NCI-H1092 (cell line): ENCODE data around the gene CELF6.

Source experiments
- DNase-seq: peaks from one replicate; lab custom pipeline; 2025; lab: John Stamatoyannopoulos, UW

Gene CELF6

GRCh38 chr15:72271895-72272212, 48.1 kb downstream of the CELF6 start:
- DNase-seq, result peak; percentile 0

- DNase-seq, result no peak
Measured at GRCh38 chr15:72271221-72271620, 48.7 kb downstream of the CELF6 start.

- no peak for DNase-seq
Measured at GRCh38 chr15:72269739-72270138, 50.2 kb downstream of the CELF6 start.

- no peak for DNase-seq
Measured at GRCh38 chr15:72265031-72265430, 54.9 kb downstream of the CELF6 start.

GRCh38 chr15:72252663-72253299, 67.2 kb downstream of the CELF6 start:
- no peak for DNase-seq

- no peak for DNase-seq
Measured at GRCh38 chr15:72249142-72249810, 70.7 kb downstream of the CELF6 start.

- DNase-seq, result no peak
Measured at GRCh38 chr15:72248514-72248913, 71.4 kb downstream of the CELF6 start.

GRCh38 chr15:72242775-72243370, 77.1 kb downstream of the CELF6 start:
- no peak for DNase-seq

GRCh38 chr15:72239652-72240051, 80.3 kb downstream of the CELF6 start:
- DNase-seq, result no peak

- no peak for DNase-seq
Measured at GRCh38 chr15:72238586-72238985, 81.4 kb downstream of the CELF6 start.

GRCh38 chr15:72237853-72238224, 82.1 kb downstream of the CELF6 start:
- DNase-seq, result no peak

- no peak for DNase-seq
Measured at GRCh38 chr15:72237029-72237852, 82.7 kb downstream of the CELF6 start.

GRCh38 chr15:72236381-72237003, 83.5 kb downstream of the CELF6 start:
- DNase-seq, result no peak

GRCh38 chr15:72235298-72235697, 84.7 kb downstream of the CELF6 start:
- DNase-seq, result no peak
